Measurements from ENCODE around the gene EEIG2. TPM values are rescaled to one million over a fixed set of nuclear protein-coding genes. Genes with fewer than 3 reads are reported as not detected.
A peak's percentile ranks its signal among the peaks of the same experiment; 100 is the strongest.

The EEIG2 gene
- 10 to 100 TPM in 3 of 5 donors, 1 to 10 TPM in 2; 4.7 to 33.2 (median 11.0) TPM for total RNA-seq
- 10 to 100 TPM in 1 of 3 donors, 1 to 10 TPM in 2; 3.1 to 11.9 (median 8.3) TPM for polyA plus RNA-seq
- long read RNA-seq, donor 1, full-length matches to known transcripts, result 1 of 1 reads
- long read RNA-seq, donor 1, partial matches to known transcripts, result 0 of 1 reads
- long read RNA-seq, donor 1, other reads (novel, unspliced or antisense), result 0 of 1 reads
- long read RNA-seq, donor 2, full-length matches to known transcripts, result 3 of 3 reads
- long read RNA-seq, donor 2, partial matches to known transcripts, result 0 of 3 reads
- long read RNA-seq, donor 2, other reads (novel, unspliced or antisense), result 0 of 3 reads
- long read RNA-seq, donor 3, full-length matches to known transcripts, result 1 of 1 reads
- long read RNA-seq, donor 3, partial matches to known transcripts, result 0 of 1 reads
- long read RNA-seq, donor 3, other reads (novel, unspliced or antisense), result 0 of 1 reads
- long read RNA-seq, donor 4, result 0 reads
- long read RNA-seq, donor 5, full-length matches to known transcripts, result 3 of 3 reads
- long read RNA-seq, donor 5, partial matches to known transcripts, result 0 of 3 reads
- long read RNA-seq, donor 5, other reads (novel, unspliced or antisense), result 0 of 3 reads
- long read RNA-seq, donor 6, result 0 reads
- long read RNA-seq, donor 7, full-length matches to known transcripts, result 6 of 6 reads
- long read RNA-seq, donor 7, partial matches to known transcripts, result 0 of 6 reads
- long read RNA-seq, donor 7, other reads (novel, unspliced or antisense), result 0 of 6 reads
- long read RNA-seq, donor 8, full-length matches to known transcripts, result 4 of 4 reads
- long read RNA-seq, donor 8, partial matches to known transcripts, result 0 of 4 reads
- long read RNA-seq, donor 8, other reads (novel, unspliced or antisense), result 0 of 4 reads
- long read RNA-seq, donor 9, full-length matches to known transcripts, result 1 of 1 reads
- long read RNA-seq, donor 9, partial matches to known transcripts, result 0 of 1 reads
- long read RNA-seq, donor 9, other reads (novel, unspliced or antisense), result 0 of 1 reads
- long read RNA-seq, donor 10, full-length matches to known transcripts, result 2 of 2 reads
- long read RNA-seq, donor 10, partial matches to known transcripts, result 0 of 2 reads
- long read RNA-seq, donor 10, other reads (novel, unspliced or antisense), result 0 of 2 reads

GRCh38 chr1:108559215-108560186 is at the start of gene EEIG2:
Gene EEIG2, plus strand, starts transcription at chr1:108560100. Its CDS starts 329 bp downstream, at chr1:108560429.
- Histone ChIP-seq H3K36me3 (no peaks in the 10 kb centered on the region), H3K27me3 (no peaks in the 10 kb centered on the region), H3K27ac (peak within 1 kb of the TSS; percentile 67 to 85 (median 70)), H3K9me3 (no peaks in the 10 kb centered on the region), H3K4me1 (peaks cover 18 to 39% (median 24%) of the 10 kb centered on the region in 4 donors), H3K4me3 (peak within 1 kb of the TSS; percentile 53 to 83 (median 67))
- DNase-seq, result peak; percentile 87 to 96
- intact Hi-C loops (cut with DNase I; ENCODE audit: low total_unique reads), result no loop called here
- WGBS, 5 donors, result 12 to 23% (median 17%) methylated on average over 31 to 59 of the region's 59 CpGs
- TF ChIP-seq POLR2AphosphoS5 (IDR thresholded peaks at IDR 0.05) (peak; percentile 7 to 64 (median 33)), POLR2A (IDR thresholded peaks at IDR 0.05) (no peak), EP300 (IDR thresholded peaks at IDR 0.05) (no peak)
- TF ChIP-seq, protein P1, sequence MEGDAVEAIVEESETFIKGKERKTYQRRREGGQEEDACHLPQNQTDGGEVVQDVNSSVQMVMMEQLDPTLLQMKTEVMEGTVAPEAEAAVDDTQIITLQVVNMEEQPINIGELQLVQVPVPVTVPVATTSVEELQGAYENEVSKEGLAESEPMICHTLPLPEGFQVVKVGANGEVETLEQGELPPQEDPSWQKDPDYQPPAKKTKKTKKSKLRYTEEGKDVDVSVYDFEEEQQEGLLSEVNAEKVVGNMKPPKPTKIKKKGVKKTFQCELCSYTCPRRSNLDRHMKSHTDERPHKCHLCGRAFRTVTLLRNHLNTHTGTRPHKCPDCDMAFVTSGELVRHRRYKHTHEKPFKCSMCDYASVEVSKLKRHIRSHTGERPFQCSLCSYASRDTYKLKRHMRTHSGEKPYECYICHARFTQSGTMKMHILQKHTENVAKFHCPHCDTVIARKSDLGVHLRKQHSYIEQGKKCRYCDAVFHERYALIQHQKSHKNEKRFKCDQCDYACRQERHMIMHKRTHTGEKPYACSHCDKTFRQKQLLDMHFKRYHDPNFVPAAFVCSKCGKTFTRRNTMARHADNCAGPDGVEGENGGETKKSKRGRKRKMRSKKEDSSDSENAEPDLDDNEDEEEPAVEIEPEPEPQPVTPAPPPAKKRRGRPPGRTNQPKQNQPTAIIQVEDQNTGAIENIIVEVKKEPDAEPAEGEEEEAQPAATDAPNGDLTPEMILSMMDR (IDR thresholded peaks at IDR 0.05), result peak in 4 of 7 experiments; percentile 15 to 95 (median 84)

DNA sequence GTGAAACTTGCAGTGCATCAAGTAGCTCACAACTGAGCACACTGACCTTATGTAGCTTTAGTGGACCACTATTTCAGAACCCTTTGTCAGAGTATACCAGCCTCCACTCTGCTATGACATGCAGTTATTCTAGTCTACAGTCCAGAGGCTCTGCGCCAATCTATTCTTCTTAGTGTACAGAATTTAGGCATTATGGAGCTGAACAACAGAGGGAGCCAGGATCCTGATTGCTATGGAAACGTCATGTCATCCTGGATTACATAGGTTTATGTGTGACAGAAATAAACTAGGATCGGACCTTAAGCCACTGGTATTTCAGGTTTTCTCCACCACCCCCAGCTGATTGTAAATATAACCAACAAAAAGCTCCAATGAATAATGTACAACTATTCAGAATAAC is 48.1 kb upstream of the EEIG2 start:
- H3K27ac ChIP-seq, result no peak overlapping the region
- TF ChIP-seq, protein P1 (IDR thresholded peaks at IDR 0.05), result no peak
- TF ChIP-seq POLR2A (IDR thresholded peaks at IDR 0.05), result no peak
- no peak for TF ChIP-seq EP300 (IDR thresholded peaks at IDR 0.05)
- TF ChIP-seq POLR2AphosphoS5 (IDR thresholded peaks at IDR 0.05), result no peak
- no peak overlapping the region for H3K4me3 ChIP-seq
- H3K4me1 ChIP-seq, result no peaks in the 10 kb centered on the region
- no peaks in the 10 kb centered on the region for H3K9me3 ChIP-seq
- intact Hi-C loops (cut with DNase I; ENCODE audit: low total_unique reads), result loop anchor here (5.0 kb wide), 1 partner anchor 131 kb away; no protein-coding TSS in a partner anchor
- 28 to 44% (median 41%) methylated on average over 3 of the region's 3 CpGs for WGBS, 5 donors
- H3K27me3 ChIP-seq, result peaks cover 0 to 6% (median 0%) of the 10 kb centered on the region in 3 donors
- H3K36me3 ChIP-seq, result no peaks in the 10 kb centered on the region
- DNase-seq, result peak in 1 of 2 donors; percentile 10

GRCh38 chr1:108512239-108513043 is 47.5 kb upstream of the EEIG2 start:
- WGBS, 5 donors, result 54 to 58% (median 56%) methylated on average over 6 of the region's 6 CpGs

More at GRCh38 chr1:108512239-108513043, 47.5 kb upstream of the EEIG2 start:
- H3K27ac ChIP-seq, result no peak overlapping the region
- no peaks in the 10 kb centered on the region for H3K4me1 ChIP-seq
- H3K27me3 ChIP-seq, result peaks cover 0 to 6% (median 0%) of the 10 kb centered on the region in 3 donors
- intact Hi-C loops (cut with DNase I; ENCODE audit: low total_unique reads), result loop anchor here (5.0 kb wide), 1 partner anchor 130 kb away; no protein-coding TSS in a partner anchor
- H3K9me3 ChIP-seq, result no peaks in the 10 kb centered on the region
- TF ChIP-seq POLR2A (IDR thresholded peaks at IDR 0.05) (no peak), POLR2AphosphoS5 (IDR thresholded peaks at IDR 0.05) (no peak), EP300 (IDR thresholded peaks at IDR 0.05) (no peak)
- TF ChIP-seq, protein P1 (IDR thresholded peaks at IDR 0.05), result peak in 5 of 7 experiments; percentile 40 to 84 (median 77)
- DNase-seq, result peak in 1 of 2 donors; percentile 65
- H3K4me3 ChIP-seq, result no peak overlapping the region
- H3K36me3 ChIP-seq, result no peaks in the 10 kb centered on the region
